ENCODE measurements around the gene RNF149. TPM values are rescaled to one million over a fixed set of nuclear protein-coding genes. Genes with fewer than 3 reads are reported as not detected.

The RNF149 gene
- total RNA-seq, 1 donor from 2014 or later, result 43.3 TPM

DNA sequence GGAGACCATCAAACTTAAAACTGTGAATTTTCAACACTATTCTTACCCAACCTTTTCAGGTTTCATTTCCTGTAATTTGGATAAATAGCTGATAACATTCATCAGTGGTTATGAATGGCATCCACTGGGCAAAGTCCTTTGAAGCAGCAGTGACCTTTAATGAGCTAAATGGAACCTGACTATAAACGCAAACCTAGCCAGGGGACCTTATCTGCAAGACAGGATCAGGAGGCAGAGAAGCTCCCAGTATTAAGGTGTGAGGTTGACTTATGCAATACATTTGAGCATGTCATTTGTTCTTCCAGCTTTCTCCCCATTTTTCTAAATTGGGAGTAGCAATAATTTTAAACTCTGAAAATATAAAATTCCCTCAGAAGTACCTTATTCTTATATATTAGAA lies 40.4 kb upstream of the RNF149 start:
- H3K9me3 ChIP-seq (ENCODE audit: control insufficient read depth in 3 of 3, low read length in 3 of 3), result no peaks in the 10 kb centered on the region
- H3K4me1 ChIP-seq (ENCODE audit: control insufficient read depth in 3 of 3, insufficient read depth in 3 of 3, low read length in 3 of 3), result no peaks in the 10 kb centered on the region
- no peaks in the 10 kb centered on the region for H3K36me3 ChIP-seq (ENCODE audit: control insufficient read depth in 3 of 3, insufficient read depth in 3 of 3, low read length in 3 of 3)
- H3K27me3 ChIP-seq (ENCODE audit: control insufficient read depth in 3 of 3, insufficient read depth in 3 of 3, low read length in 3 of 3), result no peaks in the 10 kb centered on the region
- no peak overlapping the region for H3K27ac ChIP-seq (ENCODE audit: low read depth, low read length)
- no peak overlapping the region for H3K9ac ChIP-seq (ENCODE audit: low read depth in 1 of 3, low read length in 3 of 3)
- no peak overlapping the region for H3K4me3 ChIP-seq (ENCODE audit: low read length in 3 of 3)

DNA sequence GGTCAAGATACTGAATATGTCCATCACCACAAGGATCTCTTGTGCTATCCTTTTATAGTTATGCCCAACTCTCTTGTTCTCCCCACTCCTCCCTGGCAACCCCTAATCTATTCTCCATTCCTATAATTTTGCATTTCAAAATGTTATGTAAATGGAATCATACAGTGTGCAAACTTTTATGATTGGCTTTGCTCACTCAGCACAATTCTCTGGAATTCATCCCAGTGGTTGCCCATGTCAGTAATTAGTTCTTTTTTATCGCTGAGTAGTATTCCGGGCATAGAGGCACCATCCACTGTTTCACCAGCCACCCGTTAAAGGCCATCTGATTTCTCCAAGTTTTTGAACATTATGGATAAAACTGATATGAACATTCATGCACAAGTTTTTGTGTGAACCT lies 38.4 kb upstream of the RNF149 start:
- Histone ChIP-seq H3K9ac (ENCODE audit: low read depth in 1 of 3, low read length in 3 of 3) (no peak overlapping the region), H3K27me3 (ENCODE audit: control insufficient read depth in 3 of 3, insufficient read depth in 3 of 3, low read length in 3 of 3) (no peaks in the 10 kb centered on the region), H3K36me3 (ENCODE audit: control insufficient read depth in 3 of 3, insufficient read depth in 3 of 3, low read length in 3 of 3) (no peaks in the 10 kb centered on the region), H3K4me1 (ENCODE audit: control insufficient read depth in 3 of 3, insufficient read depth in 3 of 3, low read length in 3 of 3) (no peaks in the 10 kb centered on the region), H3K9me3 (ENCODE audit: control insufficient read depth in 3 of 3, low read length in 3 of 3) (no peaks in the 10 kb centered on the region), H3K4me3 (ENCODE audit: low read length in 3 of 3) (no peak overlapping the region), H3K27ac (ENCODE audit: low read depth, low read length) (no peak overlapping the region)

DNA sequence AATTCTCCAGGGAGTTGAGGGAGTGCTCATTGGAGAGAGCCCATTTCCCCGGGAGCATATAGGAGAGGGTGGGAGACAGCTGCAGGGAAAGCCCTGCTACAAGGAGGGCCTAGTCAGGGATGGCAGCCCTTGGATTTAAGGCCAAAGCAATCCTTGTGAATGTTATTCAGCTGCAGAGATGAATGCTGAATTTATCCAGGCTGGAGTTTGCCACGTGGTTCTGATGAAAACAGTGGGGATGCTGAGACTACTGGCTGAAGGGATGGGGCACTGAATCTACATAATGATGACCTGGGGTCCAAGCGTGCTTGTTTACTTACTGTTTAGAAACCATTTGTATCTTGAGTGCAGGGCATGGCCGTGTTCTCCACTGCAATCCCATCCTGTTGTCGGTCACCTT lies 35.6 kb upstream of the RNF149 start:
- Histone ChIP-seq H3K27me3 (ENCODE audit: control insufficient read depth in 3 of 3, insufficient read depth in 3 of 3, low read length in 3 of 3) (no peaks in the 10 kb centered on the region), H3K9me3 (ENCODE audit: control insufficient read depth in 3 of 3, low read length in 3 of 3) (no peaks in the 10 kb centered on the region), H3K4me1 (ENCODE audit: control insufficient read depth in 3 of 3, insufficient read depth in 3 of 3, low read length in 3 of 3) (no peaks in the 10 kb centered on the region), H3K9ac (ENCODE audit: low read depth in 1 of 3, low read length in 3 of 3) (no peak overlapping the region), H3K4me3 (ENCODE audit: low read length in 3 of 3) (no peak overlapping the region), H3K27ac (ENCODE audit: low read depth, low read length) (no peak overlapping the region), H3K36me3 (ENCODE audit: control insufficient read depth in 3 of 3, insufficient read depth in 3 of 3, low read length in 3 of 3) (no peaks in the 10 kb centered on the region)

DNA sequence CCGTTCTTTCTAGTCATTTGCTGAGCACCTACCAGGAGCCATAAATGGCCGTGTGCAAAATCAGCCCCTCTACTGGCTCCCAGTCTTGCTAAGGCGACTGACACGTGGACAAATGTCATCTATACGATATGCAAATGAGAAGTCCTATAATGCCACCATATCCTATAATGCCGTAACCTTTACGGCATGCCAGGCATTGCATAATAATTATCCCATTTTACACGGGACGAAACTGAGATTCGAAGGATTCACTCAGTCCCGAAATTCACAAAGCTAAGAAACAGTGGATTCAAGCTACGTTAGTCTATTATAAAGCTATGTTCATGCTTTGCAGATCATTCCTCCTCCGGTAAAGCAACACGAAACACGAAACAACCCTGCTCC lies 34.1 kb upstream of the RNF149 start:
- no peak overlapping the region for H3K27ac ChIP-seq (ENCODE audit: low read depth, low read length)
- no peaks in the 10 kb centered on the region for H3K4me1 ChIP-seq (ENCODE audit: control insufficient read depth in 3 of 3, insufficient read depth in 3 of 3, low read length in 3 of 3)
- no peaks in the 10 kb centered on the region for H3K36me3 ChIP-seq (ENCODE audit: control insufficient read depth in 3 of 3, insufficient read depth in 3 of 3, low read length in 3 of 3)
- H3K4me3 ChIP-seq (ENCODE audit: low read length in 3 of 3), result no peak overlapping the region
- no peaks in the 10 kb centered on the region for H3K9me3 ChIP-seq (ENCODE audit: control insufficient read depth in 3 of 3, low read length in 3 of 3)
- H3K27me3 ChIP-seq (ENCODE audit: control insufficient read depth in 3 of 3, insufficient read depth in 3 of 3, low read length in 3 of 3), result no peaks in the 10 kb centered on the region
- no peak overlapping the region for H3K9ac ChIP-seq (ENCODE audit: low read depth in 1 of 3, low read length in 3 of 3)

DNA sequence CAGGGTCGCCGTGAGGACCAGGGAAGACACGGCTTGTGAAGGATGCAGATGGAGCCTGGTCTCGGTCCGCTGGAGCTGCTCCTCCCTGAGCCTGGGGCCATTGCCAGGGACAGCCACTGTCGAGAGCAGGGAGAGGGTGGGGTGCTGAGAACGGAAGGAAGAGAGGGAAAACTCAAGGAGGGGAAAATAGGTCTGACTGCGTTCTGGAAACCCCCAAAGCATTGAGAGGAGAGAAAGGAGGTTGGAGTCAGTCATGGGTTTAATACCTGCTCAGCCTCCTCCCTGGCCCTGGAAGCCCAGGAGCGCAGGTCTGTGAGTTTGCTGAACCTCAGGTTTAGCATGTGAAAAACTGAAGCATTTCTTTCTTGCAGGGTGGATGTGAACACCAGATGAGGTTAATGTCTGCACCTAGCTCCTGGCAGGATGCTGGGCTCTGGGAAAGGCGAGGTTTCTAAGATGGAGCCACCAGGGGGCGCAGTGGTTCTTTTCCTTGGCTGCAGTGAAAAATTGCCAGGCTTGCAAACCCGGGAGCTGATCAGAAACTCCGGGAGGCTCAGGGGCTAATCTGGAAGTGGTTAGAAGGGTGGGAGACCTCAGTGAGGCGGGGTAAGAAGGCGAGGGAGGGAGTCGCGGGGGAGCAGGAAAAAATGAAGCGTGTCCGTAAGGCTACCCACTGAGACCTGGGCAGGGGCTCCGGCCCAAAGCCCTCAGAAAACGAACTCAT lies 33.6 kb upstream of the RNF149 start:
- Histone ChIP-seq H3K27me3 (ENCODE audit: control insufficient read depth in 3 of 3, insufficient read depth in 3 of 3, low read length in 3 of 3) (no peaks in the 10 kb centered on the region), H3K4me3 (ENCODE audit: low read length in 3 of 3) (no peak overlapping the region), H3K9me3 (ENCODE audit: control insufficient read depth in 3 of 3, low read length in 3 of 3) (no peaks in the 10 kb centered on the region), H3K36me3 (ENCODE audit: control insufficient read depth in 3 of 3, insufficient read depth in 3 of 3, low read length in 3 of 3) (no peaks in the 10 kb centered on the region), H3K9ac (ENCODE audit: low read depth in 1 of 3, low read length in 3 of 3) (no peak overlapping the region), H3K4me1 (ENCODE audit: control insufficient read depth in 3 of 3, insufficient read depth in 3 of 3, low read length in 3 of 3) (no peaks in the 10 kb centered on the region), H3K27ac (ENCODE audit: low read depth, low read length) (no peak overlapping the region)

DNA sequence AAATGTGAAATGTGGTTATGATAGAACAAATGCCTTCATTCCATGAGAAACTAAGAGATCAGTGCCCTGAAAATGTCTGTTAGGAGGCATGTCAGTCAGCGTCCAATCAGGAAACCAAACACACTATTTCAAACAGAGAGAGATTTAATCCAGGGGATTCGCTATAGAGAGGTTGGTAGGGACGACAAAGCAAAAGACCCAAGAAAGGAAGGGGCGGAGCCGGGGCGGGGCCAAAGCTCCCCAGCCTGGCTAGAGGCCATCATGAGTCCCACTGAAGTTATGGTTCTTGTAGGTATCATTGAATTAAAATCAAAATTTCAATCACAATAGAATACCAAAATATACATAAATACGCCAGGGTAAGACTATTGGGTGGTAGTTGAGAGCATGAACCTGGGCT lies 32.9 kb upstream of the RNF149 start:
- no peaks in the 10 kb centered on the region for H3K36me3 ChIP-seq (ENCODE audit: control insufficient read depth in 3 of 3, insufficient read depth in 3 of 3, low read length in 3 of 3)

DNA sequence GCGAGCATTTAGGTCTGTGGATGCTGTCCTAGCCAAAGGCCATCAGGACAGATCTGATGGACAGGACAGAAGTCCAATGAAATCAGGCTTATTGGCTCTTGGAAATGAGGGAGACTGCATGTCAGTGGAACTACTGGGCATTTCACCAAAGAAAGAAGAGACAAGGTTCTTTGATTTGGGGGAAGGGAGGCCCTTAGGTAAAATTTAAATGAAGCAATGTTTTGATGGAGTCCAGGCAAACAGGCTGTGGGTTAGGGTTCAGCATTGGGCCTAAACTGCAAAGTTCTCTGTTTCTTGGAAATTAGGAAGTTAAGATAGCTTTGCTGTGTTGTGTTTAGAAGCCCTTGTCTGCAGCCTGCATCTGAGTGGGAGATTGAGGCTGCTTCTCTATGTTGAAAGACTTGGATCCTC lies 31.6 kb upstream of the RNF149 start:
- no peaks in the 10 kb centered on the region for H3K4me1 ChIP-seq (ENCODE audit: control insufficient read depth in 3 of 3, insufficient read depth in 3 of 3, low read length in 3 of 3)
- H3K9me3 ChIP-seq (ENCODE audit: control insufficient read depth in 3 of 3, low read length in 3 of 3), result no peaks in the 10 kb centered on the region
- H3K27me3 ChIP-seq (ENCODE audit: control insufficient read depth in 3 of 3, insufficient read depth in 3 of 3, low read length in 3 of 3), result no peaks in the 10 kb centered on the region
- no peak overlapping the region for H3K4me3 ChIP-seq (ENCODE audit: low read length in 3 of 3)
- H3K9ac ChIP-seq (ENCODE audit: low read depth in 1 of 3, low read length in 3 of 3), result no peak overlapping the region
- H3K27ac ChIP-seq (ENCODE audit: low read depth, low read length), result no peak overlapping the region
- H3K36me3 ChIP-seq (ENCODE audit: control insufficient read depth in 3 of 3, insufficient read depth in 3 of 3, low read length in 3 of 3), result no peaks in the 10 kb centered on the region

More for the DNA sequence above, 32.9 kb upstream of the RNF149 start:
- no peak overlapping the region for H3K9ac ChIP-seq (ENCODE audit: low read depth in 1 of 3, low read length in 3 of 3)
- no peaks in the 10 kb centered on the region for H3K27me3 ChIP-seq (ENCODE audit: control insufficient read depth in 3 of 3, insufficient read depth in 3 of 3, low read length in 3 of 3)
- no peaks in the 10 kb centered on the region for H3K9me3 ChIP-seq (ENCODE audit: control insufficient read depth in 3 of 3, low read length in 3 of 3)
- no peak overlapping the region for H3K27ac ChIP-seq (ENCODE audit: low read depth, low read length)
- H3K4me3 ChIP-seq (ENCODE audit: low read length in 3 of 3), result no peak overlapping the region
- no peaks in the 10 kb centered on the region for H3K4me1 ChIP-seq (ENCODE audit: control insufficient read depth in 3 of 3, insufficient read depth in 3 of 3, low read length in 3 of 3)

DNA sequence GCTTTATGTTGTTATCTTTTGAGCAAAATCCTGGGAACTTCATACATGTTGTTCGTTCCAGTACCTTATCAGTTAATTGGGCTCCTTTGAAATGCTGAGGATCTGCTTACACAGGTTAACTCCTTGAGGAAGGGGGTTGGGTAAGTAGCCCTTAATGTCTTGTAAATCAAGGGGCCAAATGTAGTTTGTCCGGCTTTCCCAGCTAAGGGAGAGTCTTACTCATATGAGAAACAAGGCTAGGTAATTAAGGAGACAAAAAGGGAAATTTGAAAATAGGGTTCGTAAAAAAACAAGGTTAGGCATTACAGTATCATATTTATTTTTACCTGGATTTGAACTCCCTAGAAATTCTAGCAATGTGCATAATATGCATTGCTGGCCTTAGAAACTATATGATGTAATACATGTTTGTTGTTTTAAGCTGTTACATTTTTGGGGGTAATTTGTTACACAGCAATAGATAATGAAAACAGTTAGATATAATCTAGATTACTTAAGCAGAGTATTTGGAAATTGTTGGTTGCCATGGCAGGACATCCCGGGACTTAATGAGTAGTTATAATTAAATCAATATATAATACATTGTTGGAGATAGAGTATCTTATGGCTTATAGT lies 30.9 kb upstream of the RNF149 start:
- H3K36me3 ChIP-seq (ENCODE audit: control insufficient read depth in 3 of 3, insufficient read depth in 3 of 3, low read length in 3 of 3), result no peaks in the 10 kb centered on the region
- H3K4me1 ChIP-seq (ENCODE audit: control insufficient read depth in 3 of 3, insufficient read depth in 3 of 3, low read length in 3 of 3), result no peaks in the 10 kb centered on the region
- H3K27ac ChIP-seq (ENCODE audit: low read depth, low read length), result no peak overlapping the region
- no peaks in the 10 kb centered on the region for H3K27me3 ChIP-seq (ENCODE audit: control insufficient read depth in 3 of 3, insufficient read depth in 3 of 3, low read length in 3 of 3)
- H3K4me3 ChIP-seq (ENCODE audit: low read length in 3 of 3), result no peak overlapping the region
- no peaks in the 10 kb centered on the region for H3K9me3 ChIP-seq (ENCODE audit: control insufficient read depth in 3 of 3, low read length in 3 of 3)
- no peak overlapping the region for H3K9ac ChIP-seq (ENCODE audit: low read depth in 1 of 3, low read length in 3 of 3)

DNA sequence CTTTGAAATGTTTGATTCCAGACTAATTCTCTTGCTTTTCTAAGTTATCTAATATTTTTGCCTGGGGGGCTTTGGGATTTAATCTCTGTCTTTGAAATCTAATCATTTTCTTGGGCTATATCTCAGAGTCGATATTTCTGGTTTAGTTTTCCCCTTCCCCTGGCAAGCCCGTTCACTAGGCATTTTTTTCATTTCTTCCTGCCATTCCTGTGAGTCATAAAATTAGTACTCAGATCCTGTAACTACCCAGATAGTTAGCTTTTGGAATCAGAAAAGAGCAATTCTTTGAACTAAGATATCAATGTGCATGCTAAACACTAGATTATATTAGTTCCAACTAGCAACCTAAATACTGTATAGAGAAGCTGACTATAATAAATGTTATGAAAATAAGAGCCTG lies 29.4 kb upstream of the RNF149 start:
- no peaks in the 10 kb centered on the region for H3K36me3 ChIP-seq (ENCODE audit: control insufficient read depth in 3 of 3, insufficient read depth in 3 of 3, low read length in 3 of 3)
- no peaks in the 10 kb centered on the region for H3K9me3 ChIP-seq (ENCODE audit: control insufficient read depth in 3 of 3, low read length in 3 of 3)
- H3K27me3 ChIP-seq (ENCODE audit: control insufficient read depth in 3 of 3, insufficient read depth in 3 of 3, low read length in 3 of 3), result no peaks in the 10 kb centered on the region
- H3K27ac ChIP-seq (ENCODE audit: low read depth, low read length), result no peak overlapping the region
- no peak overlapping the region for H3K9ac ChIP-seq (ENCODE audit: low read depth in 1 of 3, low read length in 3 of 3)
- no peaks in the 10 kb centered on the region for H3K4me1 ChIP-seq (ENCODE audit: control insufficient read depth in 3 of 3, insufficient read depth in 3 of 3, low read length in 3 of 3)
- no peak overlapping the region for H3K4me3 ChIP-seq (ENCODE audit: low read length in 3 of 3)

DNA sequence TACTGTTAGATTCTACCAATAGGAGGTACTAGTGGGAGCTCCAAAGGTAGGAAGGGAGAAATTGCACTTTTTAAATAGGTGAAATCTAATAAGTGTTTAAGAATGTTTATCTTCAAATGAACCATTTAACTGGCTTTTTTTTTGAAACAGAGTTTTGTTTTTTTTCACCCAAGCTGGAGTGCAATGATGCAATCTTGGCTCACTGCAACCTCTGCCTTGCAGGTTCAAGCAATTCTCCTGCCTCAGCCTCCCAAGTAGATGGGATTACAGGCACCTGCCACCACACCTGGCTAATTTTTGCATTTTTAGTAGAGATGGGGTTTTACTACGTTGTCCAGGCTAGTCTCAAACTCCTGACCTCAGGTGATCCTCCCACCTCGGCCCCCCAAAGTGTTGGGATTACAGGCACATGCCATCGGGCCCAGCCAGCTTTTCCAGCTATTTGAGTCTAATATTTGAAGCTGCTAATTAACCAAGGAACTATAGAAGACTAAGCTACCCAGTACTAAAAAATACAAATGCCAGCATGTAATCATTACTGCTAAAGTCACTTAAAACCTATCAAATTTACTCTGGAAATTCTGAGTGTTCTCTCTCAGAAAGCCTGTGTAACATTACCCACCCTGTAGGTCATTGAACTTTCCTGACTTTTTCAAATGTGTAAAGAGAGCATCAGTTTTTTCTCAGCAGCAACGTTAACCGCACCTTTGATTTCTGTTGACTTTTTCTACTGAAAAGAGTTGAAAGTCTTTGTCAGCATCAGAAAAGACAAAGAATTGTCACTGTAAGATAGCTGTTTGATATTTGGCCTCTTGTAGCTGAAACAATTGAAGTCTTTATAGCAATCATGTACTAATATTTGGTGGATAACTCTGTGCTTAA lies 24.6 kb upstream of the RNF149 start:
- H3K9me3 ChIP-seq (ENCODE audit: control insufficient read depth in 3 of 3, low read length in 3 of 3), result no peaks in the 10 kb centered on the region
- no peak overlapping the region for H3K9ac ChIP-seq (ENCODE audit: low read depth in 1 of 3, low read length in 3 of 3)
- H3K27me3 ChIP-seq (ENCODE audit: control insufficient read depth in 3 of 3, insufficient read depth in 3 of 3, low read length in 3 of 3), result no peaks in the 10 kb centered on the region
- no peaks in the 10 kb centered on the region for H3K36me3 ChIP-seq (ENCODE audit: control insufficient read depth in 3 of 3, insufficient read depth in 3 of 3, low read length in 3 of 3)
- H3K27ac ChIP-seq (ENCODE audit: low read depth, low read length), result no peak overlapping the region
- no peak overlapping the region for H3K4me3 ChIP-seq (ENCODE audit: low read length in 3 of 3)
- peaks cover 0 to 8% (median 4%) of the 10 kb centered on the region in 3 donors for H3K4me1 ChIP-seq (ENCODE audit: control insufficient read depth in 3 of 3, insufficient read depth in 3 of 3, low read length in 3 of 3)

Measured in skeletal muscle tissue (tissue), 4 donors.